Activated CD4-positive, CD25-positive, alpha-beta regulatory T cell treated with anti-CD3 and anti-CD28 coated beads, Interleukin-2, amount 50 U/mL, for 16 hours (primary cell): ENCODE measurements around the gene VWA8.
A peak's percentile ranks its signal among the peaks of the same experiment; 100 is the strongest.

Experiments
- DNase-seq: peaks from one replicate; pipeline ENCODE4 v3.0.0-alpha.2; 2020; ENCODE audit warnings: low read depth, low spot score

Gene VWA8

GRCh38 chr13:41960637-41961465 is at the start of gene VWA8:
VWA8 (minus strand) TSS chr13:41961109; CDS start chr13:41961015, 94 bp downstream.
- peak; percentile 38 for DNase-seq

- no peak for DNase-seq
These were observed 48.1 kb upstream of the VWA8 start for GRCh38 chr13:42009057-42009456.

GRCh38 chr13:42007844-42008243 is 46.9 kb upstream of the VWA8 start:
- no peak for DNase-seq

- DNase-seq: no peak
These were observed 41.2 kb upstream of the VWA8 start for GRCh38 chr13:42002066-42002465.

GRCh38 chr13:42001580-42001979 is 40.7 kb upstream of the VWA8 start:
- DNase-seq: no peak

GRCh38 chr13:42000846-42001245 is 39.9 kb upstream of the VWA8 start:
- no peak for DNase-seq

GRCh38 chr13:41997396-41997795 is 36.5 kb upstream of the VWA8 start:
- no peak for DNase-seq

- DNase-seq: no peak
These were observed 35.0 kb upstream of the VWA8 start for GRCh38 chr13:41995946-41996345.

GRCh38 chr13:41995336-41995735 is 34.4 kb upstream of the VWA8 start:
- no peak for DNase-seq

- DNase-seq: no peak
These were observed 33.8 kb upstream of the VWA8 start for GRCh38 chr13:41994696-41995095.

GRCh38 chr13:41991936-41992335 is 31.0 kb upstream of the VWA8 start:
- DNase-seq: no peak

GRCh38 chr13:41988244-41988643 is 27.3 kb upstream of the VWA8 start:
- no peak for DNase-seq

- no peak for DNase-seq
These were observed 25.0 kb upstream of the VWA8 start for GRCh38 chr13:41985788-41986508.

GRCh38 chr13:41981951-41982715 is 21.2 kb upstream of the VWA8 start:
- DNase-seq: no peak

GRCh38 chr13:41978007-41978406 is 17.1 kb upstream of the VWA8 start:
- no peak for DNase-seq

- DNase-seq: no peak
These were observed 15.6 kb upstream of the VWA8 start for GRCh38 chr13:41976476-41976875.

- DNase-seq: no peak
These were observed 13.5 kb upstream of the VWA8 start for GRCh38 chr13:41974262-41974900.

- no peak for DNase-seq
These were observed 12.4 kb upstream of the VWA8 start for GRCh38 chr13:41973247-41973741.

- DNase-seq: no peak
These were observed 10.9 kb upstream of the VWA8 start for GRCh38 chr13:41971848-41972247.

- DNase-seq: no peak
These were observed 10.0 kb upstream of the VWA8 start for GRCh38 chr13:41970918-41971317.

- no peak for DNase-seq
These were observed 9.1 kb upstream of the VWA8 start for GRCh38 chr13:41970022-41970421.

- no peak for DNase-seq
These were observed 8.2 kb upstream of the VWA8 start for GRCh38 chr13:41969072-41969471.
